Fibroblast of pulmonary artery (primary cell): ENCODE data around the gene KPRP.

Experiments
- DNase-seq: peaks from one replicate; pipeline ENCODE4 v3.0.0-alpha.2; 2010; ENCODE audit warnings: low read depth
- H3K4me3 ChIP-seq: replicated peaks from 2 replicates; pipeline ENCODE4 v1.5.1; 2011; ENCODE audit warnings: low read depth, mild to moderate bottlenecking, control low read depth, low read length, moderate library complexity
- TF ChIP-seq, protein P1 (sequence below): IDR thresholded peaks from 2 replicates; pipeline ENCODE4 v1.5.1; 2011; ENCODE audit warnings: mild to moderate bottlenecking, control low read depth, low read length, inconsistent platforms; ENCODE audit errors: missing control alignments

Gene KPRP

DNA sequence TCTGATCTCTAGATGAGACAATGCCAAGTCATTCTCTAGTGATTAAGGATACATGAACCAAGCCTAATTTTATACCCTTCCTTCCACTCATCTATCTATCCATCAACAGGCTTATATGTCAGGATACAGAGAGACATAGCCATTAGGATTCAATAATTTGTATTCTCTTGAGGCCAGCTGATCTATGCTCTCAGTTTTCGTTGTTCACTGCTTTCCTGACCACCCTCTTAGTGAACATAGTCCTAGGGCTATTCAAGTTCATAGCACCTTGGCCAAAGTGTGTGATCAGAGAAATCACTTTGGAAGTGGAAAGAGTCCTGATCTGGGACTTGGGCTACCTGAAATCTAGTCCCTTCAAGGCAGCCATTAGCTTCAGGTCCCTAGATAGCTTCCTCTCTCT is 4.2 kb upstream of the KPRP start:
- no peak for DNase-seq
- H3K4me3 ChIP-seq = no peak overlapping the region
- TF ChIP-seq, protein P1, sequence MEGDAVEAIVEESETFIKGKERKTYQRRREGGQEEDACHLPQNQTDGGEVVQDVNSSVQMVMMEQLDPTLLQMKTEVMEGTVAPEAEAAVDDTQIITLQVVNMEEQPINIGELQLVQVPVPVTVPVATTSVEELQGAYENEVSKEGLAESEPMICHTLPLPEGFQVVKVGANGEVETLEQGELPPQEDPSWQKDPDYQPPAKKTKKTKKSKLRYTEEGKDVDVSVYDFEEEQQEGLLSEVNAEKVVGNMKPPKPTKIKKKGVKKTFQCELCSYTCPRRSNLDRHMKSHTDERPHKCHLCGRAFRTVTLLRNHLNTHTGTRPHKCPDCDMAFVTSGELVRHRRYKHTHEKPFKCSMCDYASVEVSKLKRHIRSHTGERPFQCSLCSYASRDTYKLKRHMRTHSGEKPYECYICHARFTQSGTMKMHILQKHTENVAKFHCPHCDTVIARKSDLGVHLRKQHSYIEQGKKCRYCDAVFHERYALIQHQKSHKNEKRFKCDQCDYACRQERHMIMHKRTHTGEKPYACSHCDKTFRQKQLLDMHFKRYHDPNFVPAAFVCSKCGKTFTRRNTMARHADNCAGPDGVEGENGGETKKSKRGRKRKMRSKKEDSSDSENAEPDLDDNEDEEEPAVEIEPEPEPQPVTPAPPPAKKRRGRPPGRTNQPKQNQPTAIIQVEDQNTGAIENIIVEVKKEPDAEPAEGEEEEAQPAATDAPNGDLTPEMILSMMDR = no peak

DNA sequence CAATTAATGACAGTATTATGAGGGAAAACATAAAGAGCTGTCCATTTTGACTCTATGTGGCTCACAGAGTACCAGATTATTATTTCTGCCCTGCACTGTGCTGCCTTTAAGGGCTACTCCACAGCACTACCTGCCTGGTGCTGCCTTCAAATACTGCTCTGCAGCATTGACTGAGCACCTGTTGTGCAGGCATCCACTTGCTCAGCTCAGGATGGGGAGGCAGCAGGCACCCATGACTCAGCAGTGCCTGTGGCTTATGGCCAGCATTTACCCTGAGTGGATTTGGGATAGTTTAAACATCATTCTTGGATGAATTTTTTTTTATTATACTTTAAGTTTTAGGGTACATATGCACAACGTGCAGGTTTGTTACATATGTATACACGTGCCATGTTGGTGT is 953 bp upstream of the KPRP start:
- H3K4me3 ChIP-seq = no peak overlapping the region
- DNase-seq = no peak
- TF ChIP-seq, protein P1 = no peak

DNA sequence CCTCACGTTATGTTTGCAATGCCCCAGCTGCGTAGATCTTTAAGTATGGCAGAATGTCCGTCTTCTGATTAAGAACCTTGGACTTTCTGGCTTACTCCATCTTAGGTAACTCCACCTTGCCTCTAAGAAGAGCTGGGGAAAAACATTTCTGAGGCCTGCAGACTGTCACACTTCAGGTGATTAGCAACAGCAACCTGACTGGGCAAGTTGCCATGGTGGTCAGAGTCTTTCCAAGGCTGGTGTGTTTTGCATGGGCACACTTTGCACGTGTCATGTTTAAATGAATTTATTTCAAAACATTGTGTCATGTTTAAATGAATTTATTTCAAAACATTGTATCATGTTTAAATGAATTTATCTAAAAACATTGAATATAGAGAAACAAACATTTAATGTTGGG is 811 bp downstream of the KPRP start:
- TF ChIP-seq, protein P1 = no peak

DNA sequence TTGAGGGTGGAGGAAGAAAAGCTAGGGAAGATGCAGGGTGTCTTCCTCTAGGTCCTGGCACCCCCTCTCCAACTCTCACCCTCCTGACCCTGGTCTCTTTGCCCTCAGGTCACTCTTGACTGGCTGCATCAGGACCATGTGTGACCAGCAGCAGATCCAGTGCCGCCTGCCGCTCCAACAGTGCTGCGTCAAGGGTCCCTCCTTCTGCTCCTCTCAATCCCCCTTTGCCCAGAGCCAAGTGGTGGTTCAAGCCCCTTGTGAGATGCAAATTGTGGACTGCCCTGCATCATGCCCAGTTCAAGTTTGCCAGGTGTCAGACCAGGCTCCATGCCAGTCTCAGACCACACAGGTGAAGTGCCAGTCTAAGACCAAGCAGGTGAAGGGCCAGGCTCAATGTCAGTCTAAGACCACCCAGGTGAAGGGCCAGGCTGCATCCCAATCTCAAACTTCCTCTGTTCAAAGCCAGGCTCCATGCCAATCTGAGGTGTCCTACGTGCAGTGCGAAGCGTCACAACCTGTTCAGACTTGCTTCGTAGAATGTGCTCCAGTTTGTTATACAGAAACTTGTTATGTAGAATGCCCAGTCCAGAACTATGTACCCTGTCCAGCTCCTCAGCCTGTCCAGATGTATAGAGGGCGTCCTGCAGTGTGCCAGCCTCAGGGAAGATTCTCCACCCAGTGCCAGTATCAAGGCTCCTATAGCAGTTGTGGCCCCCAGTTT is 1.8 kb downstream of the KPRP start:
- no peak overlapping the region for H3K4me3 ChIP-seq
- TF ChIP-seq, protein P1 = no peak
- no peak for DNase-seq

More for the DNA sequence above, 811 bp downstream of the KPRP start:
- no peak for DNase-seq
- H3K4me3 ChIP-seq = no peak overlapping the region

DNA sequence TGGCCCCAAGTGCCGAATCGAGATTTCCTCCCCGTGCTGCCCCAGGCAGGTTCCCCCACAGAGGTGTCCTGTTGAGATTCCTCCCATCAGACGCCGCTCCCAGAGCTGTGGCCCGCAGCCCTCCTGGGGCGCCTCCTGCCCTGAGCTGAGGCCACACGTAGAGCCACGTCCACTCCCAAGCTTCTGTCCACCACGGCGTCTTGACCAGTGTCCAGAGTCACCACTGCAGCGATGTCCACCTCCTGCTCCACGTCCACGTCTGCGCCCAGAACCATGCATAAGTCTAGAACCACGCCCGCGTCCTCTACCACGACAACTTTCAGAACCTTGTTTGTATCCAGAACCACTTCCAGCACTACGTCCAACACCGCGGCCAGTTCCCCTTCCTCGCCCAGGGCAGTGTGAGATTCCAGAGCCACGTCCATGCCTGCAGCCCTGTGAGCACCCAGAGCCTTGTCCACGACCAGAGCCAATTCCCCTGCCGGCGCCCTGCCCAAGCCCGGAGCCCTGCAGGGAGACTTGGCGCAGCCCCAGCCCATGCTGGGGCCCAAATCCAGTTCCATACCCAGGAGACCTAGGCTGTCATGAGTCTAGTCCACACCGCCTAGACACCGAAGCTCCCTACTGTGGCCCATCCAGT is 2.8 kb downstream of the KPRP start:
- H3K4me3 ChIP-seq = no peak overlapping the region
- TF ChIP-seq, protein P1 = no peak
- DNase-seq = no peak

DNA sequence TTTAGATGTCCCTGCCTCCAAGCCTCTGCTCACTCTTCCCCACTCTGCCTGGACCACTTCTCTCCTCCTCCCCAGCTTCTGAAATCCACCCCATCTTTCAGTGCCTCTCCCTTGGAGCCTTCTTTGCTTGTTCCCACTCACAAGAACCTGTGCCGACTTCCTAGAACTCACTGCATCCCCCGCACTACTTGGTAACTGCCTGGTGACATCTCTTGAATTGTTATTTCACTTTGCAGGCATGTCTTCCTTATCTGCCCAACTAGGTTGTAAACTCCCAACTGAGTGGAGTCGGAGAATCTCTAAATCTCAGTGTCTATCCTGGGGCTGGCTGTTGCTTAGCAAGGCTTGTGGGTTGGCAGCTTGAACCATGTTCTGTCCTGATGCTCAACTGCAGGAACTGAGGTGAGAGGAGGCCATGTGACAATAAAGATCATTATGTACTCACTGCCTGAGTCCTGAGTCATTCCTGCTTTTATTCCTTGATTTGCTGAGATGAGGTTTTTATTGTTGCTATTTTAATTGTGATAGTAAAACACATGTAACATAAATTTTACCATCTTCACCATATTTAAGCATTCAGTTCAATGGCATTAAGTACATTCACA is 3.9 kb downstream of the KPRP start:
- TF ChIP-seq, protein P1 = no peak
- H3K4me3 ChIP-seq = no peak overlapping the region
- no peak for DNase-seq
